Dermis blood vessel endothelial cell (primary cell): ENCODE measurements around the gene ZIC4. TPM values are rescaled to one million over a fixed set of nuclear protein-coding genes. Genes with fewer than 3 reads are reported as not detected.

Experiments used
- DNase-seq: peaks from one replicate; pipeline ENCODE4 v3.0.0; 2010
- total RNA-seq: library from RNA; depleted of rRNA; stranded (reverse); fragments of >200 nt; gene quantifications from 2 replicates; pipeline ENCODE4 v1.2.3, GENCODE V29; 2014

ZIC4 gene
- total RNA-seq: not detected in 2 replicates

GRCh38 chr3:147406028-147406931 is at the start of gene ZIC4:
TSS of gene ZIC4 (minus strand) at chr3:147406543. CDS start at chr3:147402797, 3,746 bp downstream.
- DNase-seq: no peak

- DNase-seq: no peak
Measured at GRCh38 chr3:147449669-147450068, 43.3 kb upstream of the ZIC4 start.

DNA sequence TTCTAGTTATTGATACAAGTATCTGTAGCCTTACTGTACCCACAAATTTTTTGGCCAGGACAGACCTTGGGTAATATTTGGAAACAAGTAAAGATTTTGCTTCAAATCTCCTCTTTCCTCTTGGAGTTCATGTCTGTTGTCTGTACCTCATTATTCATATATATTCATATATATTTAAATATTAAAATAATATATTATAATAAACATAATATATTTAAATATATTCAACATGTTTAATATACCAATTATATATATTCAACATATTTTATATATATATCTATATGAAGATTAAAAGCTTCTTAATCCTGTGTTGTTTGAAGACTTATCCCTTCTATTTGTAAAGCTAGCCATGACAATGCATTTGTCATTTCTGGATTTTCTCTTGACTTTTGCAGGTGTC is 40.9 kb upstream of the ZIC4 start:
- no peak for DNase-seq

GRCh38 chr3:147431751-147432150 is 25.4 kb upstream of the ZIC4 start:
- no peak for DNase-seq

GRCh38 chr3:147428754-147429153 is 22.4 kb upstream of the ZIC4 start:
- DNase-seq: no peak

DNA sequence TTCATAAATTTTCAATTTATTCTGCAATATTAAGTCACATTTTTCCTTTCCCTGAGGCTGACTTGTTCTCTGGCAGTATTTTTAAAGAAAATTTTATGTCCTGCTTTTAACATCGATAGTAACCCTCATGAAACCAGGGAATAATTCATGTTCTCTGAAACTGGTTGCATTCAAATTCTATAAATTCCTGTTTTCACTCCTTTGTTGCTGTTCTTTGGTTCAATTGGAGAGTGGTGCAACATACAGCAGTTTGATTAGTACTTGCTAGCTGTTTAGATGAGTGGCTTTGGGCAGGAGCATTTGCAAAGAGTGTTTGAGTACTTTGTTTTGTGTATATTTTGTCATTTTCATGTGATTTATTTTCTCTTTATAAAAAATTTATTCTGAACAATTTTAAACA is 22.0 kb upstream of the ZIC4 start:
- no peak for DNase-seq

GRCh38 chr3:147427746-147428145 is 21.4 kb upstream of the ZIC4 start:
- no peak for DNase-seq

DNA sequence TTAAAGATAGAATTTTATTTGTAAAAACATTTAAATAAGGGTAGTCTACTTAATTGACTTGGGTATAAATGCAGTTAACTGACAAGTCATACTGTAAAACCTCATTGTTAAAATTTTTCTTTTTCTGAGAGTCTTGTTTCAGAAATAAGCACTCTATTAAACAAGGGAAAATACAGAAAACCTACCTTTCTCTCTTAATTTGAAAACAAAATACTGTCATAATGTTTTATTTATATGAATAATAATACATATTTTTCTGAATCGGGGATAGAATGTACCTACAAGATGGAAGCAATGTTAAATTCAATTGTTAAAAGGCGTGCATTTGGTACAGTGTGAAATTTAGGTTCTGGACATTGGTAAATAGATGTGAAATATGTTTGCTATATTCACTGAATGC is 20.6 kb upstream of the ZIC4 start:
- no peak for DNase-seq

DNA sequence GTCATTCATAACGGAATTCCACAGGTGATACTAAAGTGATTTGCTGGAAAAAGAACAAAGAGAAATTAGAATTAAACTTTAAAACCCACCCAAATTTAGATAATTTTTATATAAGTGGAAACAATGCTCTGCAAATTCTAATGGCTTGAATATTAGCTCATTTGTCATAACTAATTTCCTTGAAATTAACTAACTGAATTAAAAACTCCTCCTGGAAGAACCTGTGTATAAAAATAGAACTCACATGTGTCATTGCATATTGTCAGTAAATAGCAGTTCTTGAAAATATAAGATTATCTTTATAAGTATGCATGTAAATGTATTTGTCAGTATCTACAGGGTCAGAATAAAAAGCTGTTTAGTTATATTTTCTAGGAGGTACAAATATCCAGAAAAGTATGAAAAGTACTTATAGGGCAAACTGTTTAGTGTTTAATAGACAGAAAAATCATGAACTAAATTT is 19.1 kb upstream of the ZIC4 start:
- DNase-seq: no peak

DNA sequence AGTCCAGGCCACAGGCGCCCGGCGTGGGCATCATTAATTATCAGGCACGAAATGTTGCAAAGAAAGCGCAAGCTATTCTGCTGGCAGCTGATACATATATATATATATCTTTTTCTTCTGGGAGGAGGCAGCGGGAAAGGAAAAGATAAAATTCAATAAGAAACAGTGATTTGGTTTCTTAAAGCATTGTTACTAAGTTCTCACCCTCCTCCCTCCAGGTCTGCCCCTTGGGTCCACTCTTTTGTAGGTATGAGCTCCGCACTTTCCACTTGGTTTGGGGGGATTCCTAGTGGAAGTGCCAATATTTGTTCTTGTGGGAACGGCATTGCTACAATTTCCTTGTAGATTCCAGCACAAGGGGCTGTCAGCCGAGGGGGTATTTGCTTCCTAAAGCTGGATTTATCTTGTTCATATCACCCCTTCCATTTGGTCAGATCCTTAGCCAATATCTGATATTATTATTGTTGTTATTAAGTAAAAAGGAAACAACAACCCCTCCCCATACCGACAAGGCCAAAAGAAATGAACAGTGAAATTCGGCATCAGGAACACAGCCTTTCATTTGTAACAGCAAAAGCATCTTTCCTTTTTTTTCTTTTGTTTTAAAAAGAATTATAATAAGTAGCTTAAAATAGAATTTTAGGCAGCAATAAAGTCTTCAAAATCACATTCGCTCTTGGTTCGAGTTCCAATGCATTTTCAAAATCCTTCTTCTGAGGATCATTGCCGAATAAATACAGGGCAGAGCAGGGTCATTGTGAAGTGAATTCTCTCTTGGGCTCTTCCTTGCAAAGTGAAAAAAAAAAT is 18.4 kb upstream of the ZIC4 start:
- DNase-seq: no peak

GRCh38 chr3:147423798-147424580 is 17.6 kb upstream of the ZIC4 start:
- no peak for DNase-seq

- no peak for DNase-seq
Measured at GRCh38 chr3:147423537-147423797, 17.1 kb upstream of the ZIC4 start.

GRCh38 chr3:147422601-147423536 is 16.5 kb upstream of the ZIC4 start:
- DNase-seq: no peak

- DNase-seq: no peak
Measured at GRCh38 chr3:147422196-147422595, 15.9 kb upstream of the ZIC4 start.

GRCh38 chr3:147421184-147421912 is 15.0 kb upstream of the ZIC4 start:
- DNase-seq: no peak

DNA sequence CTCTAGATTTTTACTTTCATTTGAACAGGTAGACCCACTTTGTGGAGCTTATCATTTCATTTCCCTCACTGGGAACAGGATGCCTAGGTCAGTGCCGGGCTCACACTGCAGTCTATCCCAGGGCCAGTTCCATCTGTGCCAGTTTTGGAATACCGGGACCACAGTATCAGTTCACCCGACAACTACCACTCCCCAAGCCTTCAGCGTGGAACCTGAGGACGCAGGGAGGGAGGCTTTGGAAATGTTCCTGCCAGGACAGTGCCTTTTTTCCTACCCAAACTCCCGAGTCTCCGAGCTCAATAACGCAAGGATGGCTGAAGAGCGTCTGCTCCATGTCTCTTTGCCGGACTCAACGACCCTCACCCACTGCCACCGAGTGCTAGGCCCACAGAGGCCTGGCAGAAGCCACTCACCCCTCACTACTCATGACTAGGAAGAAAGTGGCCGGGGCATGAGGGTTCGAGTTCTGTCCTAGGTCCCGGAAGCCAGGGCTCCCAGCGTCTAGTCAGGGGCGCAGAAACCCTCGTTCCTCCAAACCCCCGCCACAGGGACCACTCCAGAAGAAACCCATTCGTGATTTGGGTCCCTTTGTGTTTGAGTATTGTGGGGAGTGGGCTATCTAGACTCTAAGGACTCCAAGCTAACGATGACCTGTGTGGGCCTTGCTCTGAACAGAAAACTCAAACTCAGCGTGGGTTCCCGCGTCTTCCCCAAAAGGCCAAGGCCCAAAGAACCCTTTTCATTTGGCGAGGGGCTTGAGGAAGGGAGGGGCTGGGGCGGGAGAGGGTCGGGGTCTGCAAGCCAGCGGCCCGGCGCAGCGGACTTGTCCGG is 14.2 kb upstream of the ZIC4 start:
- DNase-seq: no peak

- DNase-seq: no peak
Measured at GRCh38 chr3:147419781-147420224, 13.5 kb upstream of the ZIC4 start.

- no peak for DNase-seq
Measured at GRCh38 chr3:147418808-147419701, 12.7 kb upstream of the ZIC4 start.

- DNase-seq: no peak
Measured at GRCh38 chr3:147418371-147418781, 12.0 kb upstream of the ZIC4 start.
